ENCODE measurements around the gene TMEM187. TPM values are rescaled to one million over a fixed set of nuclear protein-coding genes. Genes with fewer than 3 reads are reported as not detected.
A peak's percentile ranks its signal among the peaks of the same experiment; 100 is the strongest.

The TMEM187 gene
- polyA plus RNA-seq, 2 of the 4 experiments (the other 2 are of a cell fraction), result 7.8 to 10.6 TPM

GRCh38 chrX:153934148-153934761 lies 38.3 kb upstream of the TMEM187 start (continued):
- TF ChIP-seq FOSL2 (IDR thresholded peaks at IDR 0.05) (no peak), FOSL2 (CRISPR knock-in tag; IDR thresholded peaks at IDR 0.05) (no peak)

GRCh38 chrX:153934762-153935325 lies 37.7 kb upstream of the TMEM187 start, which contains the start of gene NAA10:
Gene NAA10, minus strand, starts transcription at chrX:153935037. Its CDS starts 133 bp downstream, at chrX:153934904.
- FAIRE-seq (no peak), DNase-seq (ENCODE audit: low read depth in 1 of 2, low spot score in 1 of 2) (peak; percentile 72), ATAC-seq (peak; percentile 95 to 96)
- Histone ChIP-seq H3K4me1 (peaks cover 9% of the 10 kb centered on the region; the same call in 1 of the 3 replicates), H3K27ac (peak within 1 kb of the TSS; percentile 86 to 92), H3K4me2 (peak within 1 kb of the TSS; percentile 98), H3K4me3 (peak within 1 kb of the TSS; percentile 91), H3K9me3 (no peaks in the 10 kb centered on the region)
- CTCF ChIA-PET, result interaction anchor here (4.5 to 25.1 kb wide), 2 partner anchors 10 to 12 kb away, joined by 26 to 363 read pairs; partner anchors contain the start of gene RENBP
- no CpG with 5 or more reads among the region's 87 CpGs for WGBS (ENCODE audit: missing lambda C conversion rate)
- no peak for TF ChIP-seq SREBF2 (IDR thresholded peaks at IDR 0.05)
- 0 out of 3 replicates have a peak, but pooled peaks have one; percentile 57 for TF ChIP-seq BCL3 (IDR thresholded peaks at IDR 0.05)
- 0 out of 2 replicates have a peak, but pooled peaks have one; percentile 12 for TF ChIP-seq MYC (IDR thresholded peaks at IDR 0.05; ENCODE audit: borderline replicate concordance, low read length)
- peak; percentile 63 for TF ChIP-seq POLR2A (IDR thresholded peaks at IDR 0.05; ENCODE audit: low read length)
- peak in 1 of 2 experiments; percentile 78; a peak in 2 of 5 replicates for TF ChIP-seq JUN (IDR thresholded peaks at IDR 0.05)
- POLR2A ChIA-PET, result interaction anchor here (0.5 to 1.0 kb wide), 5 partner anchors 10 to 993 kb away, joined by 3 to 4 read pairs (median 3); partner anchors contain the start of gene HCFC1

GRCh38 chrX:153935326-153935851 lies 37.2 kb upstream of the TMEM187 start:
- Histone ChIP-seq H3K4me3 (peak overlapping the region; percentile 91), H3K9me3 (no peaks in the 10 kb centered on the region), H3K4me2 (peak overlapping the region; percentile 98), H3K27ac (peak overlapping the region; percentile 86 to 92), H3K4me1 (peaks cover 9% of the 10 kb centered on the region; the same call in 1 of the 3 replicates)
- ChIA-PET CTCF (interaction anchor here (0.6 to 25.1 kb wide), 3 partner anchors 10 to 75 kb away, joined by 4 to 363 read pairs (median 26); partner anchors contain the start of gene RENBP), POLR2A (interaction anchor here (0.5 to 1.0 kb wide), 5 partner anchors 10 to 994 kb away, joined by 3 to 4 read pairs (median 3); partner anchors contain the start of gene HCFC1)
- TF ChIP-seq PBX3 (IDR thresholded peaks at IDR 0.05) (no peak), MAX (IDR thresholded peaks at IDR 0.05) (peak; percentile 44; the same call in 1 of the 2 replicates), MYC (IDR thresholded peaks at IDR 0.05; ENCODE audit: borderline replicate concordance, low read length) (0 out of 2 replicates have a peak, but pooled peaks have one; percentile 3), REST (IDR thresholded peaks at IDR 0.05) (no peak), ESRRA (IDR thresholded peaks at IDR 0.05; ENCODE audit: borderline replicate concordance, low read length) (no peak)
- ATAC-seq (peak; percentile 36 to 54), DNase-seq (ENCODE audit: low read depth in 1 of 2, low spot score in 1 of 2) (no peak), FAIRE-seq (no peak)
- 36% methylated on average over 9 of the region's 32 CpGs for WGBS (ENCODE audit: missing lambda C conversion rate)

Data from A549 (cell line).